Suprapubic skin (tissue), 4 donors: ENCODE data around the gene TSPAN32. TPM values are rescaled to one million over a fixed set of nuclear protein-coding genes. Genes with fewer than 3 reads are reported as not detected.

ENCODE experiments used
- DNase-seq, 2 donors: peaks; one replicate each; pipeline ENCODE4 v3.0.0-alpha.2; 2019; ENCODE audit warnings: low spot score in 2 of 2
- H3K27ac ChIP-seq: fragments of 200-600 bp; sonication (generic); one replicate; pipeline ENCODE4 v1.5.1; 2019
- H3K27me3 ChIP-seq: fragments of 200-600 bp; sonication (generic); one replicate; pipeline ENCODE4 v1.5.1; 2019
- H3K36me3 ChIP-seq: fragments of 200-600 bp; sonication (generic); one replicate; pipeline ENCODE4 v1.5.1; 2019
- H3K4me1 ChIP-seq: fragments of 200-600 bp; sonication (generic); one replicate; pipeline ENCODE4 v1.5.1; 2019
- H3K4me3 ChIP-seq: fragments of 200-600 bp; sonication (generic); one replicate; pipeline ENCODE4 v1.5.1; 2019; ENCODE audit warnings: mild to moderate bottlenecking
- H3K9me3 ChIP-seq: fragments of 200-600 bp; sonication (generic); one replicate; pipeline ENCODE4 v1.5.1; 2019
- CTCF ChIP-seq, 2 donors: fragments of 200-600 bp in 1 of 2; fragments of 450-650 bp in 1 of 2; sonication (generic) in 1 of 2; IDR thresholded peaks; one replicate each; pipeline ENCODE4 v1.5.1; 2016 to 2019; ENCODE audit warnings: antibody characterized with exemption in 2 of 2, mild to moderate bottlenecking in 1 of 2, moderate library complexity in 1 of 2
- EP300 ChIP-seq: sonication (generic); formaldehyde crosslinking; IDR thresholded peaks from one replicate; pipeline ENCODE4 v1.6.1; 2017; ENCODE audit warnings: antibody characterized with exemption
- POLR2A ChIP-seq, 2 donors: fragments of 450-650 bp; IDR thresholded peaks; one replicate each; pipeline ENCODE4 v1.6.1; 2017; ENCODE audit warnings: antibody characterized with exemption in 2 of 2, mild to moderate bottlenecking in 2 of 2, moderate library complexity in 2 of 2
- POLR2AphosphoS5 ChIP-seq, 3 donors: sonication (generic); formaldehyde crosslinking; IDR thresholded peaks; one replicate each; pipeline ENCODE4 v1.6.1; 2017; ENCODE audit warnings: antibody characterized with exemption in 3 of 3
- WGBS: methylation state at CpG from one replicate; pipeline ENCODE4 v1.1.5; 2018; 5-methylcytosine and 5-hydroxymethylcytosine counted together
- total RNA-seq, 4 donors: library from RNA; depleted of rRNA; stranded (reverse); fragments of >200 nt; gene quantifications; one replicate each; pipeline ENCODE4 v1.1.0, GENCODE V29; 2016

Gene TSPAN32
- total RNA-seq, 4 donors from 2014 or later = 0.26 to 4.3 TPM; not detected in 2

GRCh38 chr11:2259466-2259830, 42.4 kb upstream of the TSPAN32 start:
- peaks cover 10% of the 10 kb centered on the region for H3K27me3 ChIP-seq
- H3K36me3 ChIP-seq = no peaks in the 10 kb centered on the region
- WGBS = no CpG with 5 or more reads among the region's 8 CpGs
- H3K4me3 ChIP-seq = no peak overlapping the region
- no peak for TF ChIP-seq POLR2A (IDR thresholded peaks at IDR 0.05)
- DNase-seq = peak in 1 of 2 donors; percentile 47
- peaks cover 38% of the 10 kb centered on the region for H3K4me1 ChIP-seq
- no peak overlapping the region for H3K27ac ChIP-seq
- H3K9me3 ChIP-seq = no peaks in the 10 kb centered on the region

- peak in 1 of 2 donors; percentile 77 for DNase-seq
- no peaks in the 10 kb centered on the region for H3K36me3 ChIP-seq
- H3K9me3 ChIP-seq = no peaks in the 10 kb centered on the region
- H3K27ac ChIP-seq = no peak overlapping the region
- peaks cover 38% of the 10 kb centered on the region for H3K4me1 ChIP-seq
- TF ChIP-seq CTCF (IDR thresholded peaks at IDR 0.05) = no peak
- TF ChIP-seq EP300 = no peak
- no peak overlapping the region for H3K4me3 ChIP-seq
- peaks cover 10% of the 10 kb centered on the region for H3K27me3 ChIP-seq
- WGBS = 85% methylated on average over 5 of the region's 12 CpGs
Observed at GRCh38 chr11:2259897-2260451, 41.8 kb upstream of the TSPAN32 start.

- no peak overlapping the region for H3K27ac ChIP-seq
- no peak for TF ChIP-seq CTCF (IDR thresholded peaks at IDR 0.05)
- TF ChIP-seq POLR2A (IDR thresholded peaks at IDR 0.05) = no peak
- no peak for TF ChIP-seq POLR2AphosphoS5 (IDR thresholded peaks at IDR 0.05)
- no peak for TF ChIP-seq EP300
- peaks cover 44% of the 10 kb centered on the region for H3K4me1 ChIP-seq
- WGBS = 72% methylated on average over 10 of the region's 26 CpGs
- no peaks in the 10 kb centered on the region for H3K9me3 ChIP-seq
- H3K27me3 ChIP-seq = peaks cover 10% of the 10 kb centered on the region
- no peaks in the 10 kb centered on the region for H3K36me3 ChIP-seq
- H3K4me3 ChIP-seq = no peak overlapping the region
- DNase-seq = peak in 1 of 2 donors; percentile 74
Observed at GRCh38 chr11:2260491-2261364, 41.1 kb upstream of the TSPAN32 start.

GRCh38 chr11:2261436-2262230, 40.2 kb upstream of the TSPAN32 start:
- 73% methylated on average over 12 of the region's 21 CpGs for WGBS
- Histone ChIP-seq H3K4me3 (no peak overlapping the region), H3K27ac (no peak overlapping the region), H3K4me1 (peaks cover 38% of the 10 kb centered on the region), H3K9me3 (no peaks in the 10 kb centered on the region), H3K27me3 (peaks cover 10% of the 10 kb centered on the region), H3K36me3 (no peaks in the 10 kb centered on the region)
- DNase-seq = no peak
- no peak for TF ChIP-seq EP300
- no peak for TF ChIP-seq CTCF (IDR thresholded peaks at IDR 0.05)
- no peak for TF ChIP-seq POLR2AphosphoS5 (IDR thresholded peaks at IDR 0.05)
- no peak for TF ChIP-seq POLR2A (IDR thresholded peaks at IDR 0.05)

- no peak for DNase-seq
- TF ChIP-seq POLR2A (IDR thresholded peaks at IDR 0.05) (no peak), EP300 (no peak), CTCF (IDR thresholded peaks at IDR 0.05) (no peak), POLR2AphosphoS5 (IDR thresholded peaks at IDR 0.05) (no peak)
- H3K4me3 ChIP-seq = no peak overlapping the region
- peaks cover 10% of the 10 kb centered on the region for H3K27me3 ChIP-seq
- H3K9me3 ChIP-seq = no peaks in the 10 kb centered on the region
- H3K4me1 ChIP-seq = peaks cover 31% of the 10 kb centered on the region
- H3K27ac ChIP-seq = no peak overlapping the region
- WGBS = 80% methylated on average over 12 of the region's 18 CpGs
- no peaks in the 10 kb centered on the region for H3K36me3 ChIP-seq
Observed at GRCh38 chr11:2262301-2263070, 39.3 kb upstream of the TSPAN32 start.
